ENCODE measurements around the gene ESPNL.

GRCh38 chr2:238173692-238174091, 73.6 kb downstream of the ESPNL start:
- TF ChIP-seq NR2C2 (CRISPR knock-in tag; IDR thresholded peaks at IDR 0.05), result no peak
- no peak for TF ChIP-seq NR2C2 (tag; IDR thresholded peaks at IDR 0.05)
- no peak for TF ChIP-seq POLR2A (conservative IDR thresholded peaks at IDR 0.05)
- TF ChIP-seq, protein P1, sequence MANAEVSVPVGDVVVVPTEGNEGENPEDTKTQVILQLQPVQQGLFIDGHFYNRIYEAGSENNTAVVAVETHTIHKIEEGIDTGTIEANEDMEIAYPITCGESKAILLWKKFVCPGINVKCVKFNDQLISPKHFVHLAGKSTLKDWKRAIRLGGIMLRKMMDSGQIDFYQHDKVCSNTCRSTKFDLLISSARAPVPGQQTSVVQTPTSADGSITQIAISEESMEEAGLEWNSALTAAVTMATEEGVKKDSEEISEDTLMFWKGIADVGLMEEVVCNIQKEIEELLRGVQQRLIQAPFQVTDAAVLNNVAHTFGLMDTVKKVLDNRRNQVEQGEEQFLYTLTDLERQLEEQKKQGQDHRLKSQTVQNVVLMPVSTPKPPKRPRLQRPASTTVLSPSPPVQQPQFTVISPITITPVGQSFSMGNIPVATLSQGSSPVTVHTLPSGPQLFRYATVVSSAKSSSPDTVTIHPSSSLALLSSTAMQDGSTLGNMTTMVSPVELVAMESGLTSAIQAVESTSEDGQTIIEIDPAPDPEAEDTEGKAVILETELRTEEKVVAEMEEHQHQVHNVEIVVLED (CRISPR knock-in tag; IDR thresholded peaks at IDR 0.05), result no peak
- no peak for TF ChIP-seq BRD9 (IDR thresholded peaks at IDR 0.05; ENCODE audit: low read depth, partially characterized antibody)
- peak; percentile 8 to 35 (median 9); a peak in 1 of 6 replicates for TF ChIP-seq CTCF (IDR thresholded peaks at IDR 0.05 in 2 of 3, conservative IDR thresholded peaks at IDR 0.05 in 1 of 3; ENCODE audit: insufficient read depth in 2 of 3, low read depth in 1 of 3, low read length in 3 of 3)
- TF ChIP-seq RFX5 (IDR thresholded peaks at IDR 0.05; ENCODE audit: low read depth, low read length), result no peak
- no peak for TF ChIP-seq ZNF408 (CRISPR knock-in tag; IDR thresholded peaks at IDR 0.05; ENCODE audit: low read depth)
- TF ChIP-seq, protein P2, sequence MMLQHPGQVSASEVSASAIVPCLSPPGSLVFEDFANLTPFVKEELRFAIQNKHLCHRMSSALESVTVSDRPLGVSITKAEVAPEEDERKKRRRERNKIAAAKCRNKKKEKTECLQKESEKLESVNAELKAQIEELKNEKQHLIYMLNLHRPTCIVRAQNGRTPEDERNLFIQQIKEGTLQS (IDR thresholded peaks at IDR 0.05), result no peak
- TF ChIP-seq, protein P2 (CRISPR knock-in tag; conservative IDR thresholded peaks at IDR 0.05), result no peak
- no peak for TF ChIP-seq ZNF224 (CRISPR knock-in tag; IDR thresholded peaks at IDR 0.05)
- TF ChIP-seq ELF1 (tag; IDR thresholded peaks at IDR 0.05), result no peak
- TF ChIP-seq, protein P3, sequence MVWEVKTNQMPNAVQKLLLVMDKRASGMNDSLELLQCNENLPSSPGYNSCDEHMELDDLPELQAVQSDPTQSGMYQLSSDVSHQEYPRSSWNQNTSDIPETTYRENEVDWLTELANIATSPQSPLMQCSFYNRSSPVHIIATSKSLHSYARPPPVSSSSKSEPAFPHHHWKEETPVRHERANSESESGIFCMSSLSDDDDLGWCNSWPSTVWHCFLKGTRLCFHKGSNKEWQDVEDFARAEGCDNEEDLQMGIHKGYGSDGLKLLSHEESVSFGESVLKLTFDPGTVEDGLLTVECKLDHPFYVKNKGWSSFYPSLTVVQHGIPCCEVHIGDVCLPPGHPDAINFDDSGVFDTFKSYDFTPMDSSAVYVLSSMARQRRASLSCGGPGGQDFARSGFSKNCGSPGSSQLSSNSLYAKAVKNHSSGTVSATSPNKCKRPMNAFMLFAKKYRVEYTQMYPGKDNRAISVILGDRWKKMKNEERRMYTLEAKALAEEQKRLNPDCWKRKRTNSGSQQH (CRISPR knock-in tag; IDR thresholded peaks at IDR 0.05), result no peak
- TF ChIP-seq, protein P4, sequence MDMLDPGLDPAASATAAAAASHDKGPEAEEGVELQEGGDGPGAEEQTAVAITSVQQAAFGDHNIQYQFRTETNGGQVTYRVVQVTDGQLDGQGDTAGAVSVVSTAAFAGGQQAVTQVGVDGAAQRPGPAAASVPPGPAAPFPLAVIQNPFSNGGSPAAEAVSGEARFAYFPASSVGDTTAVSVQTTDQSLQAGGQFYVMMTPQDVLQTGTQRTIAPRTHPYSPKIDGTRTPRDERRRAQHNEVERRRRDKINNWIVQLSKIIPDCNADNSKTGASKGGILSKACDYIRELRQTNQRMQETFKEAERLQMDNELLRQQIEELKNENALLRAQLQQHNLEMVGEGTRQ (CRISPR knock-in tag; IDR thresholded peaks at IDR 0.05), result no peak
- no peak for TF ChIP-seq ZNF311 (CRISPR knock-in tag; IDR thresholded peaks at IDR 0.05)
- no peak for TF ChIP-seq POLR2AphosphoS5 (IDR thresholded peaks at IDR 0.05; ENCODE audit: control insufficient read depth, insufficient read depth, low read depth, low read length)
